HFF-Myc (cell line): ENCODE measurements around the gene SRSF3.

Experiments
- DNase-seq: peaks from one replicate; pipeline ENCODE4 v3.0.0-alpha.2; 2011; ENCODE audit warnings: low read depth; ENCODE audit errors: extremely low read depth
- H3K4me3 ChIP-seq: replicated peaks from 2 replicates; pipeline ENCODE4 v1.5.1; 2011; ENCODE audit warnings: low read depth, mild to moderate bottlenecking, control low read depth, low read length
- TF ChIP-seq, protein P1 (sequence below): IDR thresholded peaks from 2 replicates; pipeline ENCODE4 v1.5.1; 2012; ENCODE audit warnings: mild to moderate bottlenecking, low read depth, low read length, control low read depth; ENCODE audit errors: missing control alignments

Gene SRSF3

DNA sequence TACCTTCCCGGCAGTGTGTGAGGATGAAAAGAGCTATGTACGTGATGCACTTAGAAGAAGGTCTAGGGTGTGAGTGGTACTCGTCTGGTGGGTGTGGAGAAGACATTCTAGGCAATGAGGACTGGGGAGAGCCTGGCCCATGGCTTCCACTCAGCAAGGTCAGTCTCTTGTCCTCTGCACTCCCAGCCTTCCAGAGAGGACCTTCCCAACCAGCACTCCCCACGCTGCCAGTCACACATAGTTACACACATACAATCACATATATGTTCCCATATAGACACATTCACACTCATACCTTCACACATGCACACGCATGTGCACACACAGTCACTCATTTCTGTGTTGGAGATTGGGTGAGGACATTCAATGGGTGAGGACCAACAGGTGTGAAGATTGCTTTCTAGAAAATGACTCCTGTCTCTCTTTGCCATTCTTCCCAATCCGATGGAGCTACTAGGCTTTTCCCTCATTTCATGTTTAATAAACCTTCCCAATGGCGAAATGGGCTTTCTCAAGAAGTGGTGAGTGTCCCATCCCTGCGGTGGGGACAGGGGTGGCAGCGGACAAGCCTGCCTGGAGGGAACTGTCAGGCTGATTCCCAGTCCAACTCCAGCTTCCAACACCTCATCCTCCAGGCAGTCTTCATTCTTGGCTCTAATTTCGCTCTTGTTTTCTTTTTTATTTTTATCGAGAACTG lies 30.4 kb downstream of the SRSF3 start:
- H3K4me3 ChIP-seq = no peak overlapping the region
- DNase-seq = no peak
- TF ChIP-seq, protein P1, sequence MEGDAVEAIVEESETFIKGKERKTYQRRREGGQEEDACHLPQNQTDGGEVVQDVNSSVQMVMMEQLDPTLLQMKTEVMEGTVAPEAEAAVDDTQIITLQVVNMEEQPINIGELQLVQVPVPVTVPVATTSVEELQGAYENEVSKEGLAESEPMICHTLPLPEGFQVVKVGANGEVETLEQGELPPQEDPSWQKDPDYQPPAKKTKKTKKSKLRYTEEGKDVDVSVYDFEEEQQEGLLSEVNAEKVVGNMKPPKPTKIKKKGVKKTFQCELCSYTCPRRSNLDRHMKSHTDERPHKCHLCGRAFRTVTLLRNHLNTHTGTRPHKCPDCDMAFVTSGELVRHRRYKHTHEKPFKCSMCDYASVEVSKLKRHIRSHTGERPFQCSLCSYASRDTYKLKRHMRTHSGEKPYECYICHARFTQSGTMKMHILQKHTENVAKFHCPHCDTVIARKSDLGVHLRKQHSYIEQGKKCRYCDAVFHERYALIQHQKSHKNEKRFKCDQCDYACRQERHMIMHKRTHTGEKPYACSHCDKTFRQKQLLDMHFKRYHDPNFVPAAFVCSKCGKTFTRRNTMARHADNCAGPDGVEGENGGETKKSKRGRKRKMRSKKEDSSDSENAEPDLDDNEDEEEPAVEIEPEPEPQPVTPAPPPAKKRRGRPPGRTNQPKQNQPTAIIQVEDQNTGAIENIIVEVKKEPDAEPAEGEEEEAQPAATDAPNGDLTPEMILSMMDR = no peak

DNA sequence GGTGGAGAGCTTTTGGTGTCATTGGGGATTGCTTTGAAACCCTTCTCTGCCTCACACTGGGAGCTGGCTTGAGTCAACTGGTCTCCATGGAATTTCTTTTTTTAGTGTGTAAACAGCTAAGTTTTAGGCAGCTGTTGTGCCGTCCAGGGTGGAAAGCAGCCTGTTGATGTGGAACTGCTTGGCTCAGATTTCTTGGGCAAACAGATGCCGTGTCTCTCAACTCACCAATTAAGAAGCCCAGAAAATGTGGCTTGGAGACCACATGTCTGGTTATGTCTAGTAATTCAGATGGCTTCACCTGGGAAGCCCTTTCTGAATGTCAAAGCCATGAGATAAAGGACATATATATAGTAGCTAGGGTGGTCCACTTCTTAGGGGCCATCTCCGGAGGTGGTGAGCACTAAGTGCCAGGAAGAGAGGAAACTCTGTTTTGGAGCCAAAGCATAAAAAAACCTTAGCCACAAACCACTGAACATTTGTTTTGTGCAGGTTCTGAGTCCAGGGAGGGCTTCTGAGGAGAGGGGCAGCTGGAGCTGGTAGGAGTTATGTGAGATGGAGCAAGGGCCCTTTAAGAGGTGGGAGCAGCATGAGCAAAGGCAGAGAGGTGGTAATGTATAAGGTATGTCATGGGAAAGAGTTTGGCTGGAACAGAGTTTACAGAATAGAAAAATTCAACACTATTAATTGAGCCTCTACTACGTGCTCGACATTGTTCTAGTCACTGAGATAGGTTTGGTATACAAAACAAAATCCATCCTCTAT lies 31.2 kb downstream of the SRSF3 start:
- DNase-seq = no peak
- TF ChIP-seq, protein P1 = no peak
- H3K4me3 ChIP-seq = no peak overlapping the region

DNA sequence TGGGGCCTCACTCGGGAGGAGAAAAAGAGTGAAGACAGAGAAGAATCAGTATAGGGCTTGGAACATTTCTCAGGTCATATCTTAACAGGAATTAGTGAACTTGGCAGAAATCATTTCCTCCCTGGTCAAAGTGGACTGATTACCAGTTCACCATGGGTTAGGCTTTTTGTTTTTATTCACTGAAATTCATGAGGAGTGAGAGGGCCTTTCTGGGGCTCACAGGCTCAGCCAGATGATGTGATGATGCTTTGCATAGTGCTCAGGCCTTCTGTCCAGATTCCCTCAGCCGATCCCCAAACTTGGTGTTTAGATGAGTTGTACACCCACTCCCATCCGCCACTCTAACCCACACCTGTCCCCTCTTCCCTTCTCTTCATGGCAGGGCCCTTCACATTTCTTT lies 32.5 kb downstream of the SRSF3 start:
- no peak for DNase-seq
- TF ChIP-seq, protein P1 = no peak
- H3K4me3 ChIP-seq = no peak overlapping the region

DNA sequence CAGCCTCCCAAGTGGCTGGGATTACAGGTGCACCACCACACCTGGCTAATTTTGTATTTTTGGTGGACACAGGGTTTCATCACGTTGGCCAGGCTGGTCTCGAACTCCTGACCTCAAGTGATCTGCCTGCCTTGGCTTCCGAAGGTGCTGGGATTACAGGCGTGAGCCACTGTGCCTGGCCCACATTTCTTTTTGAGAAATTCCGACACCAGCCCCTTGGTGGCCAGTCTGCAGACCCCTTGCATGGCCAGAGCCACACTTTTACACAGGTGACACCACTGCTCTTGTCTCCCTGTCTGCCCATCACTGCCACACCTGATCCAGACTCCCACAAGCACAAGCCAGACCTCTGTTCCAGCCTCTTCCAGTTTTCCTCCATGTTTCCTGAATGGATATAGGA lies 33.0 kb downstream of the SRSF3 start:
- no peak for DNase-seq
- TF ChIP-seq, protein P1 = no peak
- H3K4me3 ChIP-seq = no peak overlapping the region

DNA sequence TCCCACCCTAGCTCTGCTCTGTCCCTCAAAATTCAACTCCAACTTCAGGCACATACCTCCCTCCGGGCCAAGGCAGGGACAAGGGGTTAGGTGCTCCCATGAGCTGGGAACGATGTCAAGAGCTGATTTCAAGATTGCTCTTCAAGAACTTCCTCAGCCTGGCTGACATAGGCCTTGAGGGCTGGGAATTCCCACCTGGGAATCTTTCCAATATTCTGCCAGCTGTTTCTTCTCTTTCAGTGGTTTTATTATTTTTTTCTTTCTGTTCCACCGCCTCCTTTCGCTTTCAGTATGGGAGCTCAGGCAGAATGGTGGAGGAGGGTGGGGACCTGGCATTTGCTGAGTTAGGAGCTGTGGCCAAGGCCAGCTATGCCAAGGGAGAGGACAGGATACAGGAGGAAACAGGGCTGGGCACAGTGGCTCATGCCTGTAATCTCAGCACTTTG lies 33.7 kb downstream of the SRSF3 start:
- no peak for DNase-seq
- no peak overlapping the region for H3K4me3 ChIP-seq
- TF ChIP-seq, protein P1 = no peak

DNA sequence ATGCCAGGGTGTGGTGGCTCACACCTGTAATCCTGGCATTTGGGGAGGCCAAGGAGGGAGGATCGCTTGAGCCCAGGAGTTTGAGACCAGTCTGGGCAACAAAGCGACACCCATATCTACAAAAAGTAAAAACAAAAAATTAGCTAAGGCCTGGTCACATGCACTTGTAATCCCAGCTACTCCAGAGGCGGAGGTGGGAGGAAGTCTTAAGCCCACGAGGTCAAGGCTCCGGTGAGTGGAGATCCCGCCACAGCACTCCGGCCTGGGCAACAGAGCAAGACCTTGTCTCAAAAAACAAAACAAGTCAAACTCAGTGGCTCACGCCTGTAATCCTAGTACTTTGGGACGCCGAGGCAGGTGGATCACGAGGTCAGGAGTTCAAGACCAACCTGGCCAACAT lies 35.6 kb downstream of the SRSF3 start:
- TF ChIP-seq, protein P1 = no peak
- no peak for DNase-seq

More for the DNA sequence above, 35.6 kb downstream of the SRSF3 start:
- no peak overlapping the region for H3K4me3 ChIP-seq
